ENCODE results near the gene G6PD. TPM values are rescaled to one million over a fixed set of nuclear protein-coding genes. Genes with fewer than 3 reads are reported as not detected.
"Not testable (repeated sequence)": the region's sequence is repeated elsewhere in the genome, so short reads cannot be mapped to it uniquely, and the experiment has no call there.

The G6PD gene
- total RNA-seq, 1 donor from 2014 or later, result 81.1 TPM

- no peak for DNase-seq (ENCODE audit: extremely low read depth, low read depth, low spot score)
Observed at GRCh38 chrX:154515966-154516655, 30.5 kb downstream of the G6PD start, which contains the start of gene FAM3A. FAM3A (minus strand) TSS chrX:154516232; CDS start chrX:154515772, 460 bp downstream.

- no peak for DNase-seq (ENCODE audit: extremely low read depth, low read depth, low spot score)
Observed at GRCh38 chrX:154515090-154515965, 31.3 kb downstream of the G6PD start.

- DNase-seq (ENCODE audit: extremely low read depth, low read depth, low spot score), result no peak
Observed at GRCh38 chrX:154513716-154514115, 32.9 kb downstream of the G6PD start.

GRCh38 chrX:154512879-154513553 is 33.6 kb downstream of the G6PD start:
- DNase-seq (ENCODE audit: extremely low read depth, low read depth, low spot score), result no peak

GRCh38 chrX:154511761-154512160 is 34.9 kb downstream of the G6PD start:
- DNase-seq (ENCODE audit: extremely low read depth, low read depth, low spot score), result no peak

GRCh38 chrX:154509455-154509854 is 37.2 kb downstream of the G6PD start:
- no peak for DNase-seq (ENCODE audit: extremely low read depth, low read depth, low spot score)

GRCh38 chrX:154508384-154508745 is 38.3 kb downstream of the G6PD start:
- DNase-seq (ENCODE audit: extremely low read depth, low read depth, low spot score), result no peak

GRCh38 chrX:154507673-154508383 is 38.8 kb downstream of the G6PD start:
- no peak for DNase-seq (ENCODE audit: extremely low read depth, low read depth, low spot score)

GRCh38 chrX:154506483-154507332 is 39.9 kb downstream of the G6PD start:
- DNase-seq (ENCODE audit: extremely low read depth, low read depth, low spot score), result no peak

- DNase-seq (ENCODE audit: extremely low read depth, low read depth, low spot score), result no peak
Observed at GRCh38 chrX:154505734-154506133, 40.9 kb downstream of the G6PD start.

GRCh38 chrX:154502989-154503388 is 43.7 kb downstream of the G6PD start:
- DNase-seq (ENCODE audit: extremely low read depth, low read depth, low spot score), result no peak

- DNase-seq (ENCODE audit: extremely low read depth, low read depth, low spot score), result no peak
Observed at GRCh38 chrX:154502098-154502497, 44.5 kb downstream of the G6PD start.

- DNase-seq (ENCODE audit: extremely low read depth, low read depth, low spot score), result not testable (repeated sequence)
Observed at GRCh38 chrX:154501423-154501822, 45.2 kb downstream of the G6PD start.

GRCh38 chrX:154496591-154497137 is 50.0 kb downstream of the G6PD start:
- not testable (repeated sequence) for DNase-seq (ENCODE audit: extremely low read depth, low read depth, low spot score)

- DNase-seq (ENCODE audit: extremely low read depth, low read depth, low spot score), result no peak
Observed at GRCh38 chrX:154495472-154495922, 51.1 kb downstream of the G6PD start.

- no peak for DNase-seq (ENCODE audit: extremely low read depth, low read depth, low spot score)
Observed at GRCh38 chrX:154494715-154495114, 51.9 kb downstream of the G6PD start.

GRCh38 chrX:154490414-154491083 is 56.1 kb downstream of the G6PD start, which contains the start of gene SLC10A3:
SLC10A3 (minus strand) TSS chrX:154490629; CDS start chrX:154488940, 1,689 bp downstream.
- DNase-seq (ENCODE audit: extremely low read depth, low read depth, low spot score), result peak; percentile 54

- no peak for DNase-seq (ENCODE audit: extremely low read depth, low read depth, low spot score)
Observed at GRCh38 chrX:154490021-154490413, 56.6 kb downstream of the G6PD start.

- DNase-seq (ENCODE audit: extremely low read depth, low read depth, low spot score), result no peak
Observed at GRCh38 chrX:154489182-154489581, 57.5 kb downstream of the G6PD start.
